Measurements from ENCODE around the gene DMAC1. TPM values are rescaled to one million over a fixed set of nuclear protein-coding genes. Genes with fewer than 3 reads are reported as not detected.

Gene DMAC1
- total RNA-seq, 1 donor from 2014 or later: 62.3 TPM

DNA sequence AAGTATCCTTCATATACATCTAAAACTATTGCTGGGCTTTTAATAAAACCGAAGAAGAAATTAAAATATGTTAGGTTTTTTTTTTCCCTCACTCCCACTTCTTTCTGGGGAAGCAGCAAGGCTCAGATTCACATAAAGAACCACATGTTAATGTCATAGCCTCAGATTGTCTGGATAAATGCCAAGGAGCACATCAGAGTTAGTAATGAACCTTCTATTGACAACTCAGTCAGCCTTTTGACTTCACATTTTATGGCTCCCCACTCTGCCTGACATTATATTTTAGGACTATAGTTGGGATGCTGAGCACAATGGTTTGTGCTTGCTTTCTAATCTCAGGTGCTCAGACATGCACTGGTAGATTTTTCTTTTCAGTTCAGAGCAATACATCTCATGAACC, 21.8 kb downstream of the DMAC1 start:
- no peak overlapping the region for H3K27ac Mint-ChIP-seq (ENCODE audit: unreplicated experiment)
- H3K36me3 Mint-ChIP-seq (ENCODE audit: low read depth): no peaks in the 10 kb centered on the region
- DNase-seq (ENCODE audit: low read depth, low spot score): no peak
- no peak overlapping the region for H3K4me3 Mint-ChIP-seq
- no peaks in the 10 kb centered on the region for H3K27me3 Mint-ChIP-seq (ENCODE audit: low read depth)
- no peaks in the 10 kb centered on the region for H3K9me3 Mint-ChIP-seq
- peaks cover 17% of the 10 kb centered on the region for H3K4me1 Mint-ChIP-seq
- TF ChIP-seq, protein P1, sequence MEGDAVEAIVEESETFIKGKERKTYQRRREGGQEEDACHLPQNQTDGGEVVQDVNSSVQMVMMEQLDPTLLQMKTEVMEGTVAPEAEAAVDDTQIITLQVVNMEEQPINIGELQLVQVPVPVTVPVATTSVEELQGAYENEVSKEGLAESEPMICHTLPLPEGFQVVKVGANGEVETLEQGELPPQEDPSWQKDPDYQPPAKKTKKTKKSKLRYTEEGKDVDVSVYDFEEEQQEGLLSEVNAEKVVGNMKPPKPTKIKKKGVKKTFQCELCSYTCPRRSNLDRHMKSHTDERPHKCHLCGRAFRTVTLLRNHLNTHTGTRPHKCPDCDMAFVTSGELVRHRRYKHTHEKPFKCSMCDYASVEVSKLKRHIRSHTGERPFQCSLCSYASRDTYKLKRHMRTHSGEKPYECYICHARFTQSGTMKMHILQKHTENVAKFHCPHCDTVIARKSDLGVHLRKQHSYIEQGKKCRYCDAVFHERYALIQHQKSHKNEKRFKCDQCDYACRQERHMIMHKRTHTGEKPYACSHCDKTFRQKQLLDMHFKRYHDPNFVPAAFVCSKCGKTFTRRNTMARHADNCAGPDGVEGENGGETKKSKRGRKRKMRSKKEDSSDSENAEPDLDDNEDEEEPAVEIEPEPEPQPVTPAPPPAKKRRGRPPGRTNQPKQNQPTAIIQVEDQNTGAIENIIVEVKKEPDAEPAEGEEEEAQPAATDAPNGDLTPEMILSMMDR (conservative IDR thresholded peaks at IDR 0.05): no peak

DNA sequence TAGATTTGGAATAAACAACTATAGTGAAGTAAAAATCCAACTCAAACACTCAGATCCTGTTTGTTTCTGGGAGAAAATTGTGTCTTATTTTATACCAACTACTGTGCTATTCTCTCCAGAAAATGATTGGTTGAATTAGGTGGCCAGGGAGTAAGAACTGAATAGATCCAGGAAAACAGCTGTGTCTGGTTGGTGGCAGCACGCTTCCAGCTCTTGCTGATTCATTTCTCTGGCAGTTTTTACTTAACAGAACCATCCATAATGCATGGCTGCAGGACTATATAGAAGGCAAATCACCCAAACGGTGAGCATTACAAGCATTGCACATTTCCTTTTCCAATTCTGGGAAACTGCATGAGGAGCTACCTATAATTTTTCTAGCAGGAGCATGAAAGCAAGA, 29.5 kb downstream of the DMAC1 start:
- no peaks in the 10 kb centered on the region for H3K4me1 Mint-ChIP-seq
- H3K27ac Mint-ChIP-seq (ENCODE audit: unreplicated experiment): no peak overlapping the region
- H3K9me3 Mint-ChIP-seq: peaks cover 3% of the 10 kb centered on the region
- H3K4me3 Mint-ChIP-seq: no peak overlapping the region
- H3K27me3 Mint-ChIP-seq (ENCODE audit: low read depth): no peaks in the 10 kb centered on the region
- TF ChIP-seq, protein P1 (conservative IDR thresholded peaks at IDR 0.05): no peak
- DNase-seq (ENCODE audit: low read depth, low spot score): no peak
- H3K36me3 Mint-ChIP-seq (ENCODE audit: low read depth): no peaks in the 10 kb centered on the region

DNA sequence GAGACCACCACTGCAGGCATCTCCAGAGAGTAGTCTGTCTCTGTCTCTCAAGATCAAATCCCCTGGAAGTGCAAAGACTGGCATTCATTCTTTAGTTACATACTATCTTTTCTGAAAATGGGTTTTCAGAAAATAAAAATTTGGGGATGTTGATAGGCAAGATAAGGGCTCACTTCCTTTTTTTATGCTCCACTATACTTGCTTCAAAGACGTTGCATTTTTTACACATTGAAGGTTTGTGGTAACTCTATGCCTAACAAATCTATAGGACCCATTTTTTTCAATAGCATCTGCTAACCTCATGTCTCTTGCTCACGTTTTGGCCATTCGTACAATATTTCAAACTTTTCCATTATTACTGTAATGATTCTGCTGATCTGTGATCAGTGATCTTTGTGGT, 37.0 kb downstream of the DMAC1 start:
- Mint-ChIP-seq H3K36me3 (ENCODE audit: low read depth) (peaks cover 4% of the 10 kb centered on the region), H3K9me3 (peaks cover 8% of the 10 kb centered on the region), H3K4me3 (no peak overlapping the region), H3K27me3 (ENCODE audit: low read depth) (no peaks in the 10 kb centered on the region), H3K4me1 (no peaks in the 10 kb centered on the region), H3K27ac (ENCODE audit: unreplicated experiment) (no peak overlapping the region)
- DNase-seq (ENCODE audit: low read depth, low spot score): no peak
- TF ChIP-seq, protein P1 (conservative IDR thresholded peaks at IDR 0.05): no peak

DNA sequence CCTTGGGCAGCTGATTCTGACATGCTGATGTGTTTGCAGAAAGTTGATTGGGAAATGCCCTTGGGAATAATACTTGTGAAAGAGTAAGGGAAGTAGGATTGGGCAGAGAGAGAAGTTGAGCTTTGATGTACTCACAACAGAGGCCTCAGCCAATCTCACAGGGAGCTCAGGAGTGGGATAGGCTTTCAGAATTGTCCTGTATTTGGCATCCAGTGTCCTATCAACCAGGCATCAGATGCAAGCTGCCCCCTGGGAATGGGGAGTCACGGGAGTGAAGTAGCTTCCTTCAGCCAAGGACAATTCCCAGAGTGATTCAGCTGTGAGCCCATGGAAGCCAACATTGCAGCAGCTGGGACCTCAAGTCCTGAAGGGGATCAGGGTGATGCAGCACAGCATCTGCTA, 39.6 kb downstream of the DMAC1 start:
- Mint-ChIP-seq H3K9me3 (peaks cover 4% of the 10 kb centered on the region), H3K27ac (ENCODE audit: unreplicated experiment) (no peak overlapping the region), H3K4me3 (no peak overlapping the region), H3K4me1 (no peaks in the 10 kb centered on the region), H3K27me3 (ENCODE audit: low read depth) (no peaks in the 10 kb centered on the region), H3K36me3 (ENCODE audit: low read depth) (peaks cover 4% of the 10 kb centered on the region)
- TF ChIP-seq, protein P1 (conservative IDR thresholded peaks at IDR 0.05): no peak
- no peak for DNase-seq (ENCODE audit: low read depth, low spot score)

DNA sequence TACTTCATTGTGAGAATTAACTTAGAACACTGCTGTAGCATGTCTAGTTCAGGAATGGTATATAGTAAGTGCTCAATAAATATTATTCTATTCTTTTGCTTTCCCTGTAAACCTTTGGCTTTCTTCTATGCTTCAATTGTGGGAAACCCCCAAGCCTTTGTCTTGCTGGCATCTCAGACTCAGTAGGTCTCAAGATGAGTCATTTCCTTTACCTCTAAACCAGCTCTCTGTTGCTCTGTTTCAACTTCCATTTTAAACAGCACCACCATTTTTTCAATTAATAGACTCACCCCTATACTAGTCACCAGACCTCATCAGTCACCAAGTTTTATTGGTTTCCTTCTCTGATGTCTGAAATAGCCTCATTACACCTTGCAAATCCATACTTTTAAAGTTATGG, 43.5 kb downstream of the DMAC1 start:
- no peaks in the 10 kb centered on the region for H3K36me3 Mint-ChIP-seq (ENCODE audit: low read depth)
- DNase-seq (ENCODE audit: low read depth, low spot score): no peak
- no peak overlapping the region for H3K4me3 Mint-ChIP-seq
- no peaks in the 10 kb centered on the region for H3K9me3 Mint-ChIP-seq
- TF ChIP-seq, protein P1 (conservative IDR thresholded peaks at IDR 0.05): no peak
- H3K27me3 Mint-ChIP-seq (ENCODE audit: low read depth): no peaks in the 10 kb centered on the region
- no peaks in the 10 kb centered on the region for H3K4me1 Mint-ChIP-seq
- H3K27ac Mint-ChIP-seq (ENCODE audit: unreplicated experiment): no peak overlapping the region

DNA sequence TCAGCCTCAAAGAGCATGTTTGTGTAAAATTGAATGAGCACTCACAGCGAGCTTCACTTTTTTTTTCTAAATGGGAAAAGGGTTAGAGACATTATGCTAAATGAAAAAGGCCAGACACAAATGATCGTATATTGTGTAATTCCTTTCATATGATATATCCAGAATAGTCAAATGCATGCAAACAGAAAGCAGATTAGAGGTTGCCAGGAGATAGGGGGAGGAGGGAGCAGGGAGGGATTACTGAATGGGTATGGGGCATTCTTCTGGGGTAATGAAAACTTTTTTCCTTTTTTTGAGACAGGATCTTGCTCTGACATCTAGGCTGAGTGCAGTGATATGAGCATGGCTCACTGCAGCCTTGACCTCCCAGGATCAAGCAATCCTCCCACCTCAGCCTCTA, 47.1 kb downstream of the DMAC1 start:
- H3K9me3 Mint-ChIP-seq: peaks cover 5% of the 10 kb centered on the region
- H3K36me3 Mint-ChIP-seq (ENCODE audit: low read depth): no peaks in the 10 kb centered on the region
- no peaks in the 10 kb centered on the region for H3K27me3 Mint-ChIP-seq (ENCODE audit: low read depth)
- no peak for DNase-seq (ENCODE audit: low read depth, low spot score)
- H3K4me3 Mint-ChIP-seq: no peak overlapping the region
- no peaks in the 10 kb centered on the region for H3K4me1 Mint-ChIP-seq
- H3K27ac Mint-ChIP-seq (ENCODE audit: unreplicated experiment): no peak overlapping the region
- TF ChIP-seq, protein P1 (conservative IDR thresholded peaks at IDR 0.05): no peak

All from neural crest cell (in vitro differentiated cells).